ENCODE measurements around the gene CLEC9A. TPM values are rescaled to one million over a fixed set of nuclear protein-coding genes. Genes with fewer than 3 reads are reported as not detected.
"Not testable (repeated sequence)": the region's sequence is repeated elsewhere in the genome, so short reads cannot be mapped to it uniquely, and the experiment has no call there.

CLEC9A gene
- total RNA-seq, 4 donors from 2014 or later: not detected

GRCh38 chr12:10018386-10018785 lies 12.1 kb upstream of the CLEC9A start:
- in situ Hi-C loops (cut with MboI; ENCODE audit: low sequenced_read_pairs in 4 of 4): no loop called here
- intact Hi-C loops (cut with DNase I; ENCODE audit: low total_unique reads): no loop called here
- Histone ChIP-seq H3K36me3 (no peaks in the 10 kb centered on the region), H3K27me3 (no peaks in the 10 kb centered on the region), H3K4me1 (no peaks in the 10 kb centered on the region), H3K4me3 (no peak overlapping the region), H3K9me3 (no peaks in the 10 kb centered on the region), H3K27ac (no peak overlapping the region)
- DNase-seq (no peak), ATAC-seq (no peak)
- TF ChIP-seq CTCF (IDR thresholded peaks at IDR 0.05 in 4 of 5, conservative IDR thresholded peaks at IDR 0.05 in 1 of 5) (no peak), POLR2A (IDR thresholded peaks at IDR 0.05) (no peak)

- H3K36me3 ChIP-seq: no peaks in the 10 kb centered on the region
- ATAC-seq (no peak), DNase-seq (no peak)
- TF ChIP-seq POLR2A (IDR thresholded peaks at IDR 0.05) (no peak), CTCF (IDR thresholded peaks at IDR 0.05 in 4 of 5, conservative IDR thresholded peaks at IDR 0.05 in 1 of 5) (no peak)
- H3K27ac ChIP-seq: no peak overlapping the region
- no peak overlapping the region for H3K4me3 ChIP-seq
- H3K4me1 ChIP-seq: no peaks in the 10 kb centered on the region
- no peaks in the 10 kb centered on the region for H3K27me3 ChIP-seq
- intact Hi-C loops (cut with DNase I; ENCODE audit: low total_unique reads) (no loop called here), in situ Hi-C loops (cut with MboI; ENCODE audit: low sequenced_read_pairs in 4 of 4) (no loop called here)
- no peaks in the 10 kb centered on the region for H3K9me3 ChIP-seq
These were observed 9.1 kb upstream of the CLEC9A start for GRCh38 chr12:10021342-10021741.

GRCh38 chr12:10025236-10025635 lies 5.2 kb upstream of the CLEC9A start:
- Histone ChIP-seq H3K4me3 (no peak overlapping the region), H3K4me1 (no peaks in the 10 kb centered on the region), H3K9me3 (no peaks in the 10 kb centered on the region), H3K27me3 (no peaks in the 10 kb centered on the region), H3K36me3 (no peaks in the 10 kb centered on the region), H3K27ac (no peak overlapping the region)
- intact Hi-C loops (cut with DNase I; ENCODE audit: low total_unique reads): no loop called here
- ATAC-seq (no peak), DNase-seq (no peak)
- no peak for TF ChIP-seq CTCF (IDR thresholded peaks at IDR 0.05 in 4 of 5, conservative IDR thresholded peaks at IDR 0.05 in 1 of 5)
- no peak for TF ChIP-seq POLR2A (IDR thresholded peaks at IDR 0.05)
- in situ Hi-C loops (cut with MboI; ENCODE audit: low sequenced_read_pairs in 4 of 4): loop anchor here in 1 of 4 donors (25.0 kb wide), 1 partner anchor 112 kb away; the partner anchor contains the start of gene CLEC7A

- H3K4me3 ChIP-seq; H3K27ac ChIP-seq; ATAC-seq; H3K9me3 ChIP-seq; H3K27me3 ChIP-seq; intact Hi-C loops (cut with DNase I; ENCODE audit: low total_unique reads); DNase-seq; H3K36me3 ChIP-seq; H3K4me1 ChIP-seq: not testable (repeated sequence)
- in situ Hi-C loops (cut with MboI; ENCODE audit: low sequenced_read_pairs in 4 of 4): loop anchor here in 1 of 4 donors (25.0 kb wide), 1 partner anchor 111 kb away; the partner anchor contains the start of gene CLEC7A
These were observed 3.8 kb upstream of the CLEC9A start for GRCh38 chr12:10026666-10027065.

- no peaks in the 10 kb centered on the region for H3K36me3 ChIP-seq
- ATAC-seq (no peak), DNase-seq (no peak)
- H3K9me3 ChIP-seq: no peaks in the 10 kb centered on the region
- in situ Hi-C loops (cut with MboI; ENCODE audit: low sequenced_read_pairs in 4 of 4): loop anchor here in 1 of 4 donors (25.0 kb wide), 1 partner anchor 110 kb away; the partner anchor contains the start of gene CLEC7A
- no peaks in the 10 kb centered on the region for H3K27me3 ChIP-seq
- no peaks in the 10 kb centered on the region for H3K4me1 ChIP-seq
- TF ChIP-seq CTCF (IDR thresholded peaks at IDR 0.05 in 4 of 5, conservative IDR thresholded peaks at IDR 0.05 in 1 of 5) (no peak), POLR2A (IDR thresholded peaks at IDR 0.05) (no peak)
- intact Hi-C loops (cut with DNase I; ENCODE audit: low total_unique reads): no loop called here
- no peak overlapping the region for H3K27ac ChIP-seq
- H3K4me3 ChIP-seq: no peak overlapping the region
These were observed 3.2 kb upstream of the CLEC9A start for GRCh38 chr12:10027311-10027710.

Data from gastrocnemius medialis (tissue), 4 donors.